Left ventricle myocardium superior (tissue), 1 donor: ENCODE measurements around the gene ZNF358. TPM values are rescaled to one million over a fixed set of nuclear protein-coding genes. Genes with fewer than 3 reads are reported as not detected.
A peak's percentile ranks its signal among the peaks of the same experiment; 100 is the strongest.

Experiments used
- ATAC-seq: fragments of 200-7000 bp; cut with Tn5 transposase; one replicate; pipeline ENCODE4 v1.9.1; 2020; ENCODE audit warnings: mild to moderate bottlenecking, moderate library complexity
- DNase-seq: peaks from one replicate; pipeline ENCODE4 v3.0.0-alpha.2; 2020
- intact Hi-C: fragments of 100-400 bp; cut with micrococcal nuclease; formaldehyde crosslinking; loops from one replicate; pipeline ENCODE4 v1.11.0; 2022
- total RNA-seq: library from RNA; stranded (reverse); fragmentation: NEBNext Ultra II Directional; extraction: Animal tissue kit (Norgen Biotek cat#: 25700); gene quantifications from one replicate; pipeline ENCODE4 v1.2.1, GENCODE V29; 2021
- donor health status: DM: no; HTN: yes; CAD: no; lungs with severe emphysema.

The ZNF358 gene
- total RNA-seq, 1 donor from 2014 or later: 101 TPM

- ATAC-seq (no peak), DNase-seq (no peak)
- intact Hi-C loops: no loop called here
These were observed 430 bp downstream of the ZNF358 start for GRCh38 chr19:7516333-7516732.

DNA sequence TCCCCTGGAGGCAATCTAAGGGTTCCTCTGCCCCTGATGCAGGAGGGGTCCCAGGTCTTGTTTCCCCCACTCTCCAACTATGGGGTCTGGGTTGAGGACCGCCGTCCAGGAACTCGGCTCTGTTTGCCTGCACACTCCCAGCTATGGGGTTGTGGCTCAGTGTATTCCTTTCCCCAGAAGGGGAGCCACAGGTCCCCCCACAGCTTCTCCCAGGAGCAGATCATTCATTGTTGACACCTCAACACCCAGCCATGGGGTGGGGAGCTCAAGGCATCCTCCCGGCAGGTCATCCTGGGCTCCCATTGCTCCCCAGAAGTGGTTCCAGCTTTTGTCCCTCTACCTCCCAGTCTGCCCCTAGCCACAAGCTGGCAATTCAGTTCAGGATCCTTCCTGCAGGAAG, 975 bp downstream of the ZNF358 start:
- intact Hi-C loops: no loop called here
- DNase-seq (no peak), ATAC-seq (no peak)

GRCh38 chr19:7519361-7520130, 3.6 kb downstream of the ZNF358 start:
- intact Hi-C loops: no loop called here
- ATAC-seq: no peak
- no peak for DNase-seq

GRCh38 chr19:7520131-7521051, 4.5 kb downstream of the ZNF358 start:
- no peak for ATAC-seq
- intact Hi-C loops: no loop called here
- no peak for DNase-seq

- no peak for ATAC-seq
These were observed 5.7 kb downstream of the ZNF358 start for GRCh38 chr19:7521551-7522071.

GRCh38 chr19:7522072-7522922, 6.4 kb downstream of the ZNF358 start, which contains the start of gene MCOLN1:
Gene MCOLN1 (plus strand): TSS chr19:7522624. CDS start chr19:7522751, 127 bp downstream.
- DNase-seq (peak; percentile 100), ATAC-seq (peak; percentile 94)
- intact Hi-C loops: no loop called here

More at GRCh38 chr19:7521551-7522071, 5.7 kb downstream of the ZNF358 start:
- no peak for DNase-seq
- intact Hi-C loops: no loop called here

DNA sequence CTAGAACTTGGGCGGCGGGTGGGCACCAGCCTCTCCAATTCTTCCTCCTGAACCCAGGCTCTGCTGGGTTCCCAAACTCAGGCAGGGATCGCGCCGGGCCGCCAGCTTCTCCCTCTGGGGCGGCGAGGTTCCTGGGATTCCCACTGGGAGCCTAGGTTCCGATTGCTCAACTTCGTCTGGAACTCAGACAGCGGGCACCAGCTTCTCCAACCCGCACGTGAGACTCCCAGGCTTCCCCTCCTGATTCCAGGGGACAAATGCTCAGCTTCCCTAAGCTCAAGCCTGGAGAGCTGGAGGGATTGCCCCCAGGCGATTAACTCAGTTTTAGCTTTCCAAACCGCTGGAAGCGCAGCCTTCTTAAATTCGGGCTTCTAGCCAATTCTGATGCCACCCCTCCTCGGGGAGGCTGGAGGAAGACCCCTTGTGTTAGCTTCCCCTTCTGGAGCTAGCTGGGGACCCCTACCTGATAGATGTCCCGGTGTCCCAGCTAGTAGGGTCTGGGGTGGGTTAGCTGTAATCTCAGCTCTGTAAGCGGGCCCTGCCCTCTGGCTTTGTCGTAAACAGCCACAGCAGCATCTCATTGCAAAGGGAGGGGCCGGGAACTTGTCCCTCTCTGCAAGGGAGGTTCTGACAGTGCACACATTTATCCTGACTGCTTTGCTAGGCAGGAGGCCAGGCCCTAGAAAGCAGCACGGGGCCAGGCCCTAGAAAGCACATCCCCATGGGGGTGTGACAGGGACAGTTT, 7.2 kb downstream of the ZNF358 start:
- DNase-seq (no peak), ATAC-seq (no peak)
- intact Hi-C loops: no loop called here

DNA sequence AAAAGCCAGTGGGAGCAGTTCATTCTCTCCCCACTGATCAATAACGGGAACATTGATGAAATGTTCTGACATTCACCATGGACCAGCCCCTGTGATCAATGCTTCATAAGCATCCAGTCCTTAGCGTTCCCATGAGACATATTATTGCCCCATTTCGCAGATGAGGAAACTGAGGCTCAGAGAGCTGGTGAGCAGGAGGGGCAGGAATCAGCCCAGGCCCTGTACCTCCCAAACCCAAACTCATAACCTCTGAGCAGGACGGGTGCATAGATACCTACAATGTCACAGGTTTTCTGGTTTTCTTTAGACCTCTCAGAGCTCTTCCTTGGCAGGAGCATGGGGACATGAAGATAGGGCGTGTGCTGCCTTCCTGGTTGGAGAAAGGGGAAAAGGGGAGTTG, 8.6 kb downstream of the ZNF358 start:
- no peak for ATAC-seq
- intact Hi-C loops: no loop called here
- no peak for DNase-seq

DNA sequence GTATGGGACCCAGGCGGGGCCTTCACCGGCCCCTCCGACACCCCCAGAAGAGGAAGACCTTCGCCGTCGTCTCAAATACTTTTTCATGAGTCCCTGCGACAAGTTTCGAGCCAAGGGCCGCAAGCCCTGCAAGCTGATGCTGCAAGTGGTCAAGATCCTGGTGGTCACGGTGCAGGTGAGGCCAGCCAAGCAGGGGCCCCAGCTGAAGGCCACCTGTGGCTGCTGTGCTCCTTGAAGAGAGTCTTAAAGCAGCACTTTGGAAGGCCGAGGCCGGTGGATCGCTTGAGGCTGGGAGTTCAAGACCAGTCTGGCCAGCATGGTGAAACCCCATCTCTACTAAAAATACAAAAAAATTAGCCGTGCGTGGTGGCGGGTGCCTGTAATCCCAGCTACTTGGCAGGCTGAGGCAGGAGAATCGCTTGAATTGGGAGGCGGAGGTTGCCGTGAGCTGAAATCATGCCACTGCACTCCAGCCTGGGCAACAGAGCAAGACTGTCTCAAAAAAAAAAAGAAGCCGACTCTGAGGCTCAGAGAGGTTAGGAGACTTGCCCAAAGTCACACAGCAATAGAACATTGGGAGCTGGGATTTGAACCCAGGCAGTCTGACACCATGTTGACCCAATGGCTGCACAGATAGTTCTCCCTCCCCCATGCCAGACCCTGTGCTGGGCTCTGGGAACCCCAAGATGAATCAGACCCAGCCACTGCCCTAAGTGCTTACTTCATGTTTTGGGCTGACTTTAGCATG, 9.3 kb downstream of the ZNF358 start:
- DNase-seq (no peak), ATAC-seq (no peak)
- intact Hi-C loops: no loop called here

GRCh38 chr19:7526059-7526929, 10.4 kb downstream of the ZNF358 start:
- ATAC-seq (no peak), DNase-seq (no peak)
- intact Hi-C loops: no loop called here

DNA sequence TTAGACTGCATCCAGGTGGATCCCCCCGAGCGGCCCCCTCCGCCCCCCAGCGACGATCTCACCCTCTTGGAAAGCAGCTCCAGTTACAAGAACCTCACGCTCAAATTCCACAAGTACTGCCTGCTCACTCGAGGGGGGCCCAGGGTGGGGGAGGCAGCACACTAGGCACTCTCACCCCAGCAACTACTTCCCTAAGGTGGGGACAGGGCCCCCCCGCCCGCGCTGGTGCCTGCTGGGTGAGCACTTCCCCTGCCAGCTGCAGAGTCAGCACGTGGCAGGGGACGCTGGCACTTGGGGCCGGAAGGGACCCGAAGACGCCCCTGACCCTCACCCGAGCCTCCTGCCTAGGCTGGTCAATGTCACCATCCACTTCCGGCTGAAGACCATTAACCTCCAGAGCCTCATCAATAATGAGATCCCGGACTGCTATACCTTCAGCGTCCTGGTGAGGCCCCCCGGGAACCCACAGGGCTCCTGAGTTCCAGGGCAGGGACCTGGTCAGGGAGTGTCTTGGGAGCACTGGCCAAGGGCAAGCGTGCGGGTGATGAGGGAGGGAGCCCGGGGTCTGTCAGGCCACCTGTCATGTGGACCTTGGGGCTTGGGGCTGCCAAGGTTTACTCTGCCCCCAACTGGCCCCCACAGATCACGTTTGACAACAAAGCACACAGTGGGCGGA, 11.8 kb downstream of the ZNF358 start:
- intact Hi-C loops: no loop called here
- ATAC-seq: peak; percentile 42
- peak; percentile 73 for DNase-seq

- ATAC-seq (no peak), DNase-seq (no peak)
- intact Hi-C loops: no loop called here
These were observed 12.3 kb downstream of the ZNF358 start for GRCh38 chr19:7528192-7528519.

DNA sequence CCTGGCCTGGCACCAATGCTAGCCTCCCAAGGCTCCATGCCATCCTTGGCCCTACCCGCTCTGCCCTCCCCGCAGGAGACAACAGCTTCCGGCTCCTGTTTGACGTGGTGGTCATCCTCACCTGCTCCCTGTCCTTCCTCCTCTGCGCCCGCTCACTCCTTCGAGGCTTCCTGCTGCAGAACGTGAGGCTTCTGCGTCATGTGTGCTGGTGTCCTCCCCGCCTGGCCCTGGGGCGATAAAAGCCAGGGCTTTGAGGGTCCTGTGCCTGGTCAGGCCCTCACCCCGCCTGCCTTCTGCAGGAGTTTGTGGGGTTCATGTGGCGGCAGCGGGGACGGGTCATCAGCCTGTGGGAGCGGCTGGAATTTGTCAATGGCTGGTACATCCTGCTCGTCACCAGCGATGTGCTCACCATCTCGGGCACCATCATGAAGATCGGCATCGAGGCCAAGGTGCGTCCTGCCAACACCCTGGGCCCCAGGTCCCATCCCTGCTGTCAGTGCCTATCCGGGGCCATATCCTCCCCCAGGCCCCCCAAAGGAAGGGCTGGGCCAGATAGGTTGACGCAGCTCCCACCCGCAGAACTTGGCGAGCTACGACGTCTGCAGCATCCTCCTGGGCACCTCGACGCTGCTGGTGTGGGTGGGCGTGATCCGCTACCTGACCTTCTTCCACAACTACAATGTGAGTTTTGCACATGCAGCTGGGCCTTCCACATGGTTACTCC, 12.8 kb downstream of the ZNF358 start:
- intact Hi-C loops: no loop called here
- DNase-seq (no peak), ATAC-seq (no peak)

GRCh38 chr19:7529246-7529600, 13.3 kb downstream of the ZNF358 start:
- DNase-seq (no peak), ATAC-seq (no peak)
- intact Hi-C loops: no loop called here

DNA sequence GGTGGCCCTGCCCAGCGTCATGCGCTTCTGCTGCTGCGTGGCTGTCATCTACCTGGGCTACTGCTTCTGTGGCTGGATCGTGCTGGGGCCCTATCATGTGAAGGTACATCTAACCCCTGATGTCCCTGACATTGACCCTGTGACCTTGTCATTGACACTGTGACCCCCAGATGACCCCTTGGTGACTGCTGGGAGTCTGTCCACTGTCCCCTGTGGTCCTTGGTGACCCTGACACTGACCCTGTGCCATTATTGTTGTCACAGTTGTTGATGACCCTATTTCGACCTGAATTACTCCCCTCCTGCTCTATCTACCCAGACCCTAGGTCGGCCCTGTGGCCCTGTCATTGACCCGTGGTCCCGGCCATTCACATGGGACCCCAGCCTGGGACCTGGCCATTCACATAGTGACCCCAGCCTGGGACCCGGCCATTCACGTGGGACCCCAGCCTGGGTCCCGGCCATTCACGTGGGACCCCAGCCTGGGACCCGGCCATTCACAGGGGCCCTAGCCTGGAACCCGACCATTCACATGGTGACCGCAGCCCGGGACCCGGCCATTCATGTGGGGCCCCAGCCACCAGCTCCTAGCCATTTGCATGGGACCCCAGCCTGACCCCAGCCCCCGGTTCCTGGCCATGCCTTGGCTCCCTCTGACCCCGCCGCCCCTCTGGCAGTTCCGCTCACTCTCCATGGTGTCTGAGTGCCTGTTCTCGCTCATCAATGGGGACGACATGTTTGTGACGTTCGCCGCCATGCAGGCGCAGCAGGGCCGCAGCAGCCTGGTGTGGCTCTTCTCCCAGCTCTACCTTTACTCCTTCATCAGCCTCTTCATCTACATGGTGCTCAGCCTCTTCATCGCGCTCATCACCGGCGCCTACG, 13.9 kb downstream of the ZNF358 start:
- ATAC-seq: no peak
- intact Hi-C loops: no loop called here

More for the DNA sequence above, 13.9 kb downstream of the ZNF358 start:
- no peak for DNase-seq
